CD4-positive, alpha-beta T cell treated with Interleukin-12 subunit alpha and Interleukin-12 subunit beta, for 1 hour (primary cell): ENCODE data around the gene CHST1.

Source experiments
- DNase-seq: peaks from one replicate; pipeline ENCODE4 v3.0.0-alpha.2; 2020

Gene CHST1

GRCh38 chr11:45599161-45599943, 66.1 kb downstream of the CHST1 start:
- DNase-seq = no peak
